Measurements from ENCODE around the gene DPF3.

Gene DPF3

DNA sequence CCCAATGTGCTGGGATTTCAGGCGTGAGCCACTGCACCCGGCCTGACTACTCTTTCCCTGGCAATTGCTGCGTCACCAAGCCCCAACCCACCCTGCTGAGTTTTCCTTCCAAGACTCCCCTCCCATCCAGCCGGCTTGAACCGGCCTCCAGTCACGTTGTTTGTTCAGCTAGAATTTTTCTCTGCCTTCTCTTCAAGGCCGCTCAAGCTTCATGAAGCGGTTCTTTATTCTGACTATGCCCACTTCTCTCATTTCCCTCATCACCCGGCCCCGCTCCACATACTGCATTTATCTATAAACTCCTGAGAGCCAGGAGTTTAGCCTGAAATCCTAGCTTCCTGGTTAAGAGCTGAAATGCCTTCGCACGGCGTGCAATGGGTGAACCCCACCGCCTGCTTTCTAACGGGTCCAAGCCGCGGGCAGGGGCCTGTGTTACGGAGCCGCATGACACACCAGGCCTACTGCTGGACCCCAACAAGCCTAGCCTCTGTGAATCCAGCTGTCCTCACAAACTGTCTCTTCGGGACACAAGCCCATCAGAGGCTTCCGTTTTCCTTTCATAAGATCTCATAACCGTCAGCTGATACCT is 31.4 kb upstream of the DPF3 start:
- H3K9me3 ChIP-seq (ENCODE audit: control insufficient read depth, insufficient read depth, low read length): no peaks in the 10 kb centered on the region
- peaks cover 2% of the 10 kb centered on the region for H3K4me1 ChIP-seq (ENCODE audit: control insufficient read depth, insufficient read depth, low read length)
- no CpG with 5 or more reads among the region's 22 CpGs for WGBS (ENCODE audit: insufficient coverage, insufficient read length)
- H3K4me3 ChIP-seq (ENCODE audit: low read length): no peak overlapping the region
- H3K36me3 ChIP-seq (ENCODE audit: control insufficient read depth, insufficient read depth, low read length): no peaks in the 10 kb centered on the region
- DNase-seq (ENCODE audit: low read depth, low spot score): no peak
- H3K27me3 ChIP-seq (ENCODE audit: control insufficient read depth, insufficient read depth, low read length): peaks cover 2% of the 10 kb centered on the region; the same call in 1 of the 2 replicates
- H3K27ac ChIP-seq (ENCODE audit: low read length): no peak overlapping the region

DNA sequence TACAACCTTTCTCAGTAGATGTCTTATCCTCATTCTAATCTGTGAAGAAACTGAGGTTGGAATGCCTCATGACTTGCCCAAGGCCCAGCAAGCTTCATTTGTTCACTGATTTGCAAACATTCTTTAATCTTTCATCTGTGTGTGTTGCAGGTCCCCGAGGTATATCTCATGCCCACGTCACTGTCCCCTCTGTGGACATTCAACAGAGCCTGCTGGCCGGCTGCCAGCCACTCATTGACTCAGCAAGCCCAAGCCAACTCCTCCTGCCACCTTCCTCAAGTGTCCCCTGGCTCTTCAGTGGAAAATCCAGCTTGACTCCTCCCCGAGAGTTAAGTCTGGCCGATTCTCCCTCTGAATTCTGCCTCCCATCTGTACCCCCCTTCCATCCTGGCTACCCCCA is 30.4 kb upstream of the DPF3 start:
- Histone ChIP-seq H3K27me3 (ENCODE audit: control insufficient read depth, insufficient read depth, low read length) (peaks cover 2% of the 10 kb centered on the region; the same call in 1 of the 2 replicates), H3K4me1 (ENCODE audit: control insufficient read depth, insufficient read depth, low read length) (peaks cover 2% of the 10 kb centered on the region; the same call in 1 of the 2 replicates), H3K4me3 (ENCODE audit: low read length) (no peak overlapping the region), H3K27ac (ENCODE audit: low read length) (no peak overlapping the region), H3K36me3 (ENCODE audit: control insufficient read depth, insufficient read depth, low read length) (no peaks in the 10 kb centered on the region), H3K9me3 (ENCODE audit: control insufficient read depth, insufficient read depth, low read length) (no peaks in the 10 kb centered on the region)
- DNase-seq (ENCODE audit: low read depth, low spot score): no peak
- WGBS (ENCODE audit: insufficient coverage, insufficient read length): no CpG with 5 or more reads among the region's 5 CpGs

DNA sequence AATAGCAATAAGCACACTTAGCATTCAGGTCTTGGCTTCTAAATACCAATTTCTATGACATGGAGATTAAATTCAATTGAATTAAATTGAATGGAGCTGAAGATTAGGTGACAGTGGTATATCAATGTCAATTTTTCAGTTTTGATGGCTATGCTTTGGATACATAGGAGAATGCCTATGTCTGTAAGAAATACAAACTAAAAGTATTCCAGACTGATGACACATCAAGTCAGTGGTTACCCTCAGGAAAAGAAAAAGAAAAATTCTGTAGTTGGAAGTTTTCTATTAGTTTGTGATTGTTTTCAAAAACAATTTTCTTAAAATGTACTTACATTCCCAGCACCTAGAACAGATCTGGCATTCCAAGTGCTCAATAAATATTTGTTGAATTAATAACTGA is 27.5 kb upstream of the DPF3 start:
- Histone ChIP-seq H3K4me3 (ENCODE audit: low read length) (no peak overlapping the region), H3K27me3 (ENCODE audit: control insufficient read depth, insufficient read depth, low read length) (peaks cover 2% of the 10 kb centered on the region; the same call in 1 of the 2 replicates), H3K27ac (ENCODE audit: low read length) (no peak overlapping the region), H3K36me3 (ENCODE audit: control insufficient read depth, insufficient read depth, low read length) (no peaks in the 10 kb centered on the region), H3K9me3 (ENCODE audit: control insufficient read depth, insufficient read depth, low read length) (no peaks in the 10 kb centered on the region), H3K4me1 (ENCODE audit: control insufficient read depth, insufficient read depth, low read length) (no peaks in the 10 kb centered on the region)
- no peak for DNase-seq (ENCODE audit: low read depth, low spot score)

DNA sequence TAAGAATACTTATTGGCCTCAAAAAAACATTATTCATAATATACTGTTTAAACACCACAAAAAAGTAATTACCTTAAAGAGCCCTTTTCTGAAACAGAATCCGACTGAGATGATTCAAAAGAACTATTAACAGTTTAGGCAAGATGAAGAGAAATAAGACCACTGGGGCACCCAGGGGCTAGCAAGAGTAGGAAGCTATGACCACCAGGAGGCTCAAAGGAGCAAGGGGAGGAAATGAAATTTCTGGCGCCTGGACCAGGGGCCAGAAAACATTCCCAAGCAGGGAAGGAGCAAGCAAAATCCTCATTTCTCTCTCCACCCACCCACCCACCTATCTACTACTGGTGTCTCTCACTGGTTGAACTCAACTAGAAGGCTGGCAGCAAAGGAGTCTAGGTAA is 26.1 kb upstream of the DPF3 start:
- no peaks in the 10 kb centered on the region for H3K9me3 ChIP-seq (ENCODE audit: control insufficient read depth, insufficient read depth, low read length)
- DNase-seq (ENCODE audit: low read depth, low spot score): no peak
- H3K4me1 ChIP-seq (ENCODE audit: control insufficient read depth, insufficient read depth, low read length): no peaks in the 10 kb centered on the region
- H3K27ac ChIP-seq (ENCODE audit: low read length): no peak overlapping the region
- no peaks in the 10 kb centered on the region for H3K36me3 ChIP-seq (ENCODE audit: control insufficient read depth, insufficient read depth, low read length)
- WGBS (ENCODE audit: insufficient coverage, insufficient read length): no CpG with 5 or more reads among the region's 2 CpGs
- H3K27me3 ChIP-seq (ENCODE audit: control insufficient read depth, insufficient read depth, low read length): no peaks in the 10 kb centered on the region
- no peak overlapping the region for H3K4me3 ChIP-seq (ENCODE audit: low read length)

DNA sequence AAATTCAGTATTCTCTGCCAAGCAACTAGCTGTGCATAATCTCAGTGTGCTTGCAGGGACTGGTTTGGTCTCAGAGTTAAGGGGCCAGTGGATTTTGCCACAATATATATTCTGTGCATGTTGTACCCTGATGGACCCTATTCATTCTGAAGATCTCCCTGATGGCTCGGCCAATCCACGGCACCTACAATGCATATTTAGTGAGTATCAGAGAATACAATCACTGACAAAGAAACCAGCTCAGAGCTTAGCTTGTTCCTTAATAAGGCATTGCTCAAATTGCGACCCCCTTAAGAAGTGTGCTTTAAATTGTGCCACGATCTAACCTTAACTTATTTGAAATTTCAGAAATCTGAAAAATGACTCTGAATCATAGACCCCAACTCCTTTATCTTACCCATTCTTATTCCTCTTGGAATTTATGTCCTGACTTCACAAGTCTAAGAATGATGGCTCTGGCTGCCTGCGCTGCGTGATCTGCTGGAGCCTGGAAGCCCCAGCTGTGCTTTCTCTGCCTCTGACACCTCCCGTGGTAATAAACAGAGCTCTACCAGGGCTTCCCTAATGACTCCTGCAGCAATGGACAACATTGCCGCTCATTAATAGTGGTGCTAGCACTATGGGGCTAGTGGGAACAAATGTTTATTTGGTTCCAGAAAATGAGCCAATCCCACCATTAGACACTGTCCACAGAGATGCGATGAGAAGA is 23.3 kb upstream of the DPF3 start:
- Histone ChIP-seq H3K4me1 (ENCODE audit: control insufficient read depth, insufficient read depth, low read length) (no peaks in the 10 kb centered on the region), H3K27ac (ENCODE audit: low read length) (no peak overlapping the region), H3K27me3 (ENCODE audit: control insufficient read depth, insufficient read depth, low read length) (no peaks in the 10 kb centered on the region), H3K36me3 (ENCODE audit: control insufficient read depth, insufficient read depth, low read length) (no peaks in the 10 kb centered on the region), H3K9me3 (ENCODE audit: control insufficient read depth, insufficient read depth, low read length) (no peaks in the 10 kb centered on the region), H3K4me3 (ENCODE audit: low read length) (no peak overlapping the region)
- DNase-seq (ENCODE audit: low read depth, low spot score): no peak
- no CpG with 5 or more reads among the region's 9 CpGs for WGBS (ENCODE audit: insufficient coverage, insufficient read length)

DNA sequence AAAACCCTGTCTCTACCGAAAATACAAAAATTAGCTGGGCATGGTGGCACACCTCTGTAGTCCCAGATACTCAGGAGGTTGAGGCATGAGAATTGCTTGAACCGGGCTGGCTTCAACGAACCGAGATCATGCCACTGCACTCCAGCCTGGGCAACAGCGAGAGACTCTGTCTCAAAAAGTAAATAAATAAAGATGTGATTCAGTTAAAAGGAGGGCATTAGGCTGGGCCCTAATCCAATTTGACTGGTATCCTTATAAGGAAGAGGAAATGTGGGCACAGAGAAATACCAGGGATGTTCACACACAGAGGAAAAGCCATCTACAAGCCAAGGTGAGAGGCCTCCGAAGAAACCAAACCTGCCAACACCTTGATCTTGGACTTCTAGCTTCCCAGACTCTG is 22.3 kb upstream of the DPF3 start:
- H3K27ac ChIP-seq (ENCODE audit: low read length): no peak overlapping the region
- no peak overlapping the region for H3K4me3 ChIP-seq (ENCODE audit: low read length)
- WGBS (ENCODE audit: insufficient coverage, insufficient read length): no CpG with 5 or more reads among the region's 6 CpGs
- no peaks in the 10 kb centered on the region for H3K9me3 ChIP-seq (ENCODE audit: control insufficient read depth, insufficient read depth, low read length)
- no peaks in the 10 kb centered on the region for H3K4me1 ChIP-seq (ENCODE audit: control insufficient read depth, insufficient read depth, low read length)
- H3K27me3 ChIP-seq (ENCODE audit: control insufficient read depth, insufficient read depth, low read length): no peaks in the 10 kb centered on the region
- H3K36me3 ChIP-seq (ENCODE audit: control insufficient read depth, insufficient read depth, low read length): no peaks in the 10 kb centered on the region
- DNase-seq (ENCODE audit: low read depth, low spot score): no peak

DNA sequence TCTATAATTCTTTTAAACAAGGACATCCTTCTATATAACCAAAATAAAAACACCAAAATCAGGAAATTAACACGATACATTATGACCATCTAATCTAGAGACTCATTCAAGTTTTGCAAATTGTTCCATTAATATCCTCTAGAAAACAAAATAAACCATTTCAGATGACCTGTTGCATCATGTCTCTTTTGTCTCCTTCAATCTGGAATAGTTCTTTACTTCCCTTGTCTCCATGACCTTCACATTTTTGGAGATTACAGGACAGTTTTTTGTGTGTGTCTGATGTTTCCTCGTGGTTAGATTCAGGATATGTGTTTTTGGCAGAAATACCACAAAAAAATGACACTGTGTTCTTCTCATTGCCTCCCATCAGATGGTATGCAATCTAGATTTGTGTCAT is 19.9 kb upstream of the DPF3 start:
- Histone ChIP-seq H3K9me3 (ENCODE audit: control insufficient read depth, insufficient read depth, low read length) (no peaks in the 10 kb centered on the region), H3K27me3 (ENCODE audit: control insufficient read depth, insufficient read depth, low read length) (no peaks in the 10 kb centered on the region), H3K4me1 (ENCODE audit: control insufficient read depth, insufficient read depth, low read length) (no peaks in the 10 kb centered on the region; the same call in 1 of the 2 replicates), H3K27ac (ENCODE audit: low read length) (no peak overlapping the region), H3K4me3 (ENCODE audit: low read length) (no peak overlapping the region), H3K36me3 (ENCODE audit: control insufficient read depth, insufficient read depth, low read length) (no peaks in the 10 kb centered on the region)
- no peak for DNase-seq (ENCODE audit: low read depth, low spot score)
- 100% methylated on average over 1 of the region's 2 CpGs for WGBS (ENCODE audit: insufficient coverage, insufficient read length)

DNA sequence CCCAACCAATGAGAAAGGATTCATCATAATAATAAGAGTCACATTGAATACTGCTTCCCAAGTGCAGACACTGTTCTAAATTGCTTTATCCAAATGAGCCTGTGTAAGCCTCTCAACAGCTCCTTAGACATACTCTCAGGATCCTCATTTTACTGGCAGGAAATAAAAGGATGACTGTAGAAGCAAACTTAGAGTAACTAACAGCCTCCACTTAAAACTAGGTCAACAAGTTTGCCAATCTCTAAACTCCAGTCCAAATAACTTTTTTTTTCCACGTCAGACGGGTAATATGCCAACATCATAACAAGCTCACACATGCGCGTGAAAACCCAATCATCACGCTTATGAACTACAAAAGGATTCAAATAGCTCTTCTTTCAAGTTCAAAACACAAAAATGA is 15.3 kb upstream of the DPF3 start:
- H3K4me3 ChIP-seq (ENCODE audit: low read length): no peak overlapping the region
- no CpG with 5 or more reads among the region's 5 CpGs for WGBS (ENCODE audit: insufficient coverage, insufficient read length)
- H3K27ac ChIP-seq (ENCODE audit: low read length): no peak overlapping the region
- H3K27me3 ChIP-seq (ENCODE audit: control insufficient read depth, insufficient read depth, low read length): no peaks in the 10 kb centered on the region
- no peaks in the 10 kb centered on the region for H3K36me3 ChIP-seq (ENCODE audit: control insufficient read depth, insufficient read depth, low read length)
- H3K9me3 ChIP-seq (ENCODE audit: control insufficient read depth, insufficient read depth, low read length): no peaks in the 10 kb centered on the region
- no peak for DNase-seq (ENCODE audit: low read depth, low spot score)
- peaks cover 2% of the 10 kb centered on the region for H3K4me1 ChIP-seq (ENCODE audit: control insufficient read depth, insufficient read depth, low read length)

DNA sequence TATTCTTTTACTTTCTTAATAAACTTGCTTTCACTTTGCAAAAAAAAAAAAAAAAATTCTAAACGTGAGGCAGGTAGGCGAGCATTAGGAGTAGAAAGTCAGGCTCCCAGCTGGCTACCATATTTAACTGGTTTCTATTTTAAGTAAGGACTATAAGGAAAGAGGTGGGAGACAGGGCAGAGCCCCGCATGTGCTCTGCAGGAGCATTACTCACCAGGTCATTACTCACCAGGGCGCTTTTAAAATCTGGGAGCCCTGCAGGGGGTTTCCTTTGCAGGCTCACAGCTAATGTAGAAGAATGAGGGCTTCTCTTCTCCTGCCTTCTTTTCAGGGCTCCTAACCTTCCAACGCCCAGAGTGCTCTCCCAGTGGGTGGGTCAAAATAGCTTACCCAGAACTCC is 14.0 kb upstream of the DPF3 start:
- Histone ChIP-seq H3K4me1 (ENCODE audit: control insufficient read depth, insufficient read depth, low read length) (peaks cover 2% of the 10 kb centered on the region), H3K4me3 (ENCODE audit: low read length) (no peak overlapping the region), H3K36me3 (ENCODE audit: control insufficient read depth, insufficient read depth, low read length) (no peaks in the 10 kb centered on the region), H3K9me3 (ENCODE audit: control insufficient read depth, insufficient read depth, low read length) (no peaks in the 10 kb centered on the region), H3K27me3 (ENCODE audit: control insufficient read depth, insufficient read depth, low read length) (no peaks in the 10 kb centered on the region), H3K27ac (ENCODE audit: low read length) (no peak overlapping the region)
- DNase-seq (ENCODE audit: low read depth, low spot score): no peak
- WGBS (ENCODE audit: insufficient coverage, insufficient read length): no CpG with 5 or more reads among the region's 5 CpGs

DNA sequence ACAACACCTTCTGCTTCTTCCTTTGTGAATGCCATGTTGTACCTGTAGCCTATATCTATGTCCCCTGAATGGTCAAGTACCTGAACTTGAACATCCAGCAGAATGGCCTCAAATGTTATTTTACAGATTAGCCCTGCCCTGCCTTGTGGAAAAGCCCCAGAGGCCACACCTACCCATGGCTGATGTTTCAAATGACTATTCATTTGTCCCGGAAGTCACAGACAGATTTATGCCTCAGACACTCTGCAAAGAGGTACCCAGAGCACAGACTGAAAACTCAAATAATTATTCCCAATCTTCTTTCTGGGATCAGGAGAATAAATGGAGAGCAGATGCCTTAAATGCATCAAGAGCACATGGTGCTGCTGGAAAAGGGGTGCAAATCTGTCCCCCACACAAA is 13.0 kb upstream of the DPF3 start:
- peaks cover 2% of the 10 kb centered on the region for H3K4me1 ChIP-seq (ENCODE audit: control insufficient read depth, insufficient read depth, low read length)
- H3K36me3 ChIP-seq (ENCODE audit: control insufficient read depth, insufficient read depth, low read length): no peaks in the 10 kb centered on the region
- H3K4me3 ChIP-seq (ENCODE audit: low read length): no peak overlapping the region
- H3K27ac ChIP-seq (ENCODE audit: low read length): no peak overlapping the region
- no peaks in the 10 kb centered on the region for H3K27me3 ChIP-seq (ENCODE audit: control insufficient read depth, insufficient read depth, low read length)
- no peak for DNase-seq (ENCODE audit: low read depth, low spot score)
- no peaks in the 10 kb centered on the region for H3K9me3 ChIP-seq (ENCODE audit: control insufficient read depth, insufficient read depth, low read length)
- WGBS (ENCODE audit: insufficient coverage, insufficient read length): no CpG with 5 or more reads among the region's 1 CpG

DNA sequence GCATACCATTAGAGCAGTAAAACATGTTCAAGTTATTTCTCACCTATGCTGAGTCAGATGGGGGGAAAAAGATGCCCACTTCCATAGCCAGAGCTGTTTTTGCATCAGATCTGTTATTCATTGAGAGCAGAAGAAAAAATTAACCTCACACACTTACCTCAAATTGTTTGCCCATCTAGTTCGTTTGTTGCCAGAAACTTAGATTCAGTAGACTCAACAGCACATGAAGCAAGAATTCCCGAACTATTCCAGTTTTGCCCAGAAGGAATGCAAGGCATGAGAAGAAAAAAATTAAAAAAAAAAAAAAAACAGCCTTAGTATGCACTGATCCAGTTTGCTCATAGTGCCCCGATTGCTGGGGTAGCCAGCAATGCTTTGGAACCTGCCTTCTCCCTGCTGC is 12.4 kb upstream of the DPF3 start:
- DNase-seq (ENCODE audit: low read depth, low spot score): no peak
- H3K9me3 ChIP-seq (ENCODE audit: control insufficient read depth, insufficient read depth, low read length): no peaks in the 10 kb centered on the region
- H3K4me3 ChIP-seq (ENCODE audit: low read length): no peak overlapping the region
- no peaks in the 10 kb centered on the region for H3K27me3 ChIP-seq (ENCODE audit: control insufficient read depth, insufficient read depth, low read length)
- WGBS (ENCODE audit: insufficient coverage, insufficient read length): no CpG with 5 or more reads among the region's 3 CpGs
- peaks cover 2% of the 10 kb centered on the region for H3K4me1 ChIP-seq (ENCODE audit: control insufficient read depth, insufficient read depth, low read length)
- H3K36me3 ChIP-seq (ENCODE audit: control insufficient read depth, insufficient read depth, low read length): no peaks in the 10 kb centered on the region
- no peak overlapping the region for H3K27ac ChIP-seq (ENCODE audit: low read length)
